BE2C (cell line): Measurements from ENCODE around the gene GOLGB1.
"Not testable (repeated sequence)": the region's sequence is repeated elsewhere in the genome, so short reads cannot be mapped to it uniquely, and the experiment has no call there.

ENCODE experiments used
- DNase-seq: peaks from one replicate; pipeline ENCODE4 v3.0.0-alpha.2; 2020
- H3K27me3 ChIP-seq: fragments of 250-450 bp; sonication (Bioruptor Pico); 2 replicates; pipeline ENCODE4 v1.5.1; 2020; ENCODE audit warnings: mild to moderate bottlenecking
- H3K36me3 ChIP-seq: fragments of 250-450 bp; sonication (Bioruptor Pico); 2 replicates; pipeline ENCODE4 v1.5.1; 2020; ENCODE audit warnings: mild to moderate bottlenecking
- H3K4me1 ChIP-seq: fragments of 250-450 bp; sonication (Bioruptor Pico); 2 replicates; pipeline ENCODE4 v1.5.1; 2020
- H3K4me3 ChIP-seq: 2 replicates; pipeline ENCODE4 v1.5.1; 2011; ENCODE audit warnings: low read depth, low read length
- H3K9me3 ChIP-seq: fragments of 250-450 bp; sonication (Bioruptor Pico); 2 replicates; pipeline ENCODE4 v1.5.1; 2020
- TF ChIP-seq, protein P1 (sequence below): IDR thresholded peaks from 2 replicates; pipeline ENCODE4 v1.5.1; 2012; ENCODE audit warnings: mild to moderate bottlenecking, low read depth, low read length

Gene GOLGB1

GRCh38 chr3:121703973-121704372 lies 45.6 kb downstream of the GOLGB1 start:
- no peaks in the 10 kb centered on the region for H3K9me3 ChIP-seq
- no peaks in the 10 kb centered on the region for H3K4me1 ChIP-seq
- no peak overlapping the region for H3K4me3 ChIP-seq
- H3K36me3 ChIP-seq: no peaks in the 10 kb centered on the region
- no peaks in the 10 kb centered on the region for H3K27me3 ChIP-seq
- DNase-seq: no peak
- TF ChIP-seq, protein P1, sequence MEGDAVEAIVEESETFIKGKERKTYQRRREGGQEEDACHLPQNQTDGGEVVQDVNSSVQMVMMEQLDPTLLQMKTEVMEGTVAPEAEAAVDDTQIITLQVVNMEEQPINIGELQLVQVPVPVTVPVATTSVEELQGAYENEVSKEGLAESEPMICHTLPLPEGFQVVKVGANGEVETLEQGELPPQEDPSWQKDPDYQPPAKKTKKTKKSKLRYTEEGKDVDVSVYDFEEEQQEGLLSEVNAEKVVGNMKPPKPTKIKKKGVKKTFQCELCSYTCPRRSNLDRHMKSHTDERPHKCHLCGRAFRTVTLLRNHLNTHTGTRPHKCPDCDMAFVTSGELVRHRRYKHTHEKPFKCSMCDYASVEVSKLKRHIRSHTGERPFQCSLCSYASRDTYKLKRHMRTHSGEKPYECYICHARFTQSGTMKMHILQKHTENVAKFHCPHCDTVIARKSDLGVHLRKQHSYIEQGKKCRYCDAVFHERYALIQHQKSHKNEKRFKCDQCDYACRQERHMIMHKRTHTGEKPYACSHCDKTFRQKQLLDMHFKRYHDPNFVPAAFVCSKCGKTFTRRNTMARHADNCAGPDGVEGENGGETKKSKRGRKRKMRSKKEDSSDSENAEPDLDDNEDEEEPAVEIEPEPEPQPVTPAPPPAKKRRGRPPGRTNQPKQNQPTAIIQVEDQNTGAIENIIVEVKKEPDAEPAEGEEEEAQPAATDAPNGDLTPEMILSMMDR: no peak

DNA sequence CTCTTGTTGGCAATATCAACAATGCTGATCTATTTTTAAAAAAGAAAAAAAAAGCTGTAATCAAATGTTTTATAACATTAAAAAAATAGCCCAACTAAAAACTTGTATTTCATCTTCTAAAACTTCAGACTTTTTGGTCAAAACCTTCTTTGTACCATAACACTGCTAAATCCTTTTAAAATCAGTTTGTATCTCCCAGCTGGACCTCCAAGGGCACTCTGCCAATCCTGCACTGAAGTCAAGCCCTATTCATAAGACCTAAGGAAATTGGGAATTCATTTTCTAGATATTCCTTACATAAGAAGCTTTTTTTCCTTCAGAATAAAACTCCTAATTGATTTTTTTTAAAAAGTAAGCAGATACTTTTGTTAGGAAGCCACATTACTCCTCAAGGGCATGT lies 50.6 kb downstream of the GOLGB1 start:
- H3K36me3 ChIP-seq: peaks cover 2% of the 10 kb centered on the region

GRCh38 chr3:121698476-121698875 lies 51.1 kb downstream of the GOLGB1 start:
- H3K27me3 ChIP-seq: no peaks in the 10 kb centered on the region
- H3K4me1 ChIP-seq: no peaks in the 10 kb centered on the region
- H3K9me3 ChIP-seq: no peaks in the 10 kb centered on the region
- H3K4me3 ChIP-seq: no peak overlapping the region
- H3K36me3 ChIP-seq: peaks cover 2% of the 10 kb centered on the region
- no peak for DNase-seq
- TF ChIP-seq, protein P1: no peak

More for the DNA sequence above, 50.6 kb downstream of the GOLGB1 start:
- no peaks in the 10 kb centered on the region for H3K4me1 ChIP-seq
- no peak overlapping the region for H3K4me3 ChIP-seq
- TF ChIP-seq, protein P1: no peak
- DNase-seq: no peak
- H3K9me3 ChIP-seq: no peaks in the 10 kb centered on the region
- no peaks in the 10 kb centered on the region for H3K27me3 ChIP-seq

DNA sequence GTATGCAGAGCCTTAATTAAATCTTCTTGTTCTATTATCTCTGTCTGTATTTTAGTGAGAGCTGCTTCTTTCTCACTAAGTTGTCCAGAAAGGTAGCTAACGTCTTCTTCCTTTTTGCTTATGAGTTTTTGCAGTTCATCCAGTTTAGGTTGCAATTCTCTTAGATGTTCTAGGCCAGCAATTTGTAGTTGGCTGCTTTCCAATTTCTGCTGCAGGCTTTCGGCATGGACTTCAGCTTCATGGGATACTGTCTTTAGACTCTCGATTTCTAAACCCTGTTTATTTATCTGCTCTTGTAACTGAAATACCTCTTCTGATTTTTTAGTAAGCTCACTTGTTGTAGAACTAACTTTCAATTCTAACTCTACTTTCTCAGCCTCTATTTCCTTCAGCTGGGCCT lies 53.4 kb downstream of the GOLGB1 start:
- Histone ChIP-seq H3K9me3 (no peaks in the 10 kb centered on the region), H3K27me3 (no peaks in the 10 kb centered on the region), H3K36me3 (peaks cover 2% of the 10 kb centered on the region), H3K4me1 (no peaks in the 10 kb centered on the region), H3K4me3 (no peak overlapping the region)
- DNase-seq: no peak
- TF ChIP-seq, protein P1: no peak

DNA sequence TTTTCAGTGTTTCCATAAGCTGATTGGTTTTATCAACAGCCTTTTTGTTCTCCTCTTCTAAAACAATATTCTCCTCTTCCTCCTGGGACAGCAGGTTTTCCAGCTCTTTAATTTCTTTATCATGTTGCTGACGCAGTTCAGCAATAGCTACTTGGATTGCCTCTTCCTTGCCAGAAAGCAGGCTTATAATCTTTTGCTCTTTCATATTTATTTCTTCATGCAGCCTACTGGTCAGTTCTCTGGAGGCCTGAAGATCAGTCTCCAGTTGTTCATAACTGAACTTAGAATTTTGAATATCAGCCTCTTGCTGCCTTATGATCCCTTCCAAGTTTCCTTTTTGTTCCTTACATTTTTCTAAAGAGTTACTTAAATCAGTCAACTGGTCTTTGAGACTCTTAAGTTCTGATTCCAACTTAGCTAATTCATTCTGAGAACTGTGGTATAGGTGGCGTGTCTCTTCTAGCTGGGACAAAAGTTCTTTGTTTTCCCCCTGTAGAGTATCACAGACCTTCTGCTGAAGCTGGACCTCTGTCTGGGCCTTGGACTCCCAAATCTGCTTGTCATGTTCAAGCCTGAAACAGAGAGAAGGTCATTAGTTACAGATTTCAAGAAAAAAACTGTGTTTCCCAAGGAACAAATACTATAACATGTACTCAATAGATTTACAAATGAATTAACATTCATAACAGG lies 57.4 kb downstream of the GOLGB1 start:
- no peaks in the 10 kb centered on the region for H3K4me1 ChIP-seq
- no peaks in the 10 kb centered on the region for H3K27me3 ChIP-seq
- DNase-seq: no peak
- H3K36me3 ChIP-seq: 0 out of 2 replicates have a peak, but pooled peaks cover 2% of the 10 kb centered on the region
- H3K9me3 ChIP-seq: no peaks in the 10 kb centered on the region
- no peak overlapping the region for H3K4me3 ChIP-seq
- TF ChIP-seq, protein P1: no peak

DNA sequence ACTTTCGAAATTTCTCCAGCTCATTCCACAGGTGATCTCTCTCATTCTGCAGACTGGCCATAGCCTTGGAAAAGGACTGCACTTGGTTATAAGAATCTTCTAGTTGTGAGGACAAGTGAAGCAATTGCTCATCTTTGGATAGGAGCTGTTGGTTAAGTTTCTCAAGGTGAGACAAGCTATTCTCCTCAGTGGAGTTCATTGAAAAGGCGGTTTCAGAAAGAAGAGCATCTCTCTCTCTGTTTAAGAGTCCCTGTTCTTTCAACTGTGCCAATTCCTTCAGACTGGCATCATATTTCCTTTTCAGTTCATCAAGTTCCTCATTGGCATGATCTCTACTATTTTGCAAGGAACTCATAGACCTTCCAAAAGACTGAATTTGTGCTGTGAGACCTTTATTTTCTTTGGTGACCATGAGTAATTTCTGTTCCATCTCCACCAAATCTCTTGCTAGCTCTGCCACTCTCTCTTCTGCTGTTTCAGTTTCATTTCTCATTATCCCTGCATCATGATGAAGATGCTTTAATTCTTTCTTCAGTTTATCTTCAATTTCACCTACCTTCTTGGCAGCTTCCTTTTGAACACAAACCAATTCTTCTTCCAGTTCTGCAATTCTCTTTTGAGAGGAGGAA lies 58.6 kb downstream of the GOLGB1 start:
- no peak overlapping the region for H3K4me3 ChIP-seq
- H3K4me1 ChIP-seq: no peaks in the 10 kb centered on the region
- TF ChIP-seq, protein P1: no peak
- no peaks in the 10 kb centered on the region for H3K27me3 ChIP-seq
- H3K36me3 ChIP-seq: 0 out of 2 replicates have a peak, but pooled peaks cover 2% of the 10 kb centered on the region
- H3K9me3 ChIP-seq: no peaks in the 10 kb centered on the region
- DNase-seq: no peak

DNA sequence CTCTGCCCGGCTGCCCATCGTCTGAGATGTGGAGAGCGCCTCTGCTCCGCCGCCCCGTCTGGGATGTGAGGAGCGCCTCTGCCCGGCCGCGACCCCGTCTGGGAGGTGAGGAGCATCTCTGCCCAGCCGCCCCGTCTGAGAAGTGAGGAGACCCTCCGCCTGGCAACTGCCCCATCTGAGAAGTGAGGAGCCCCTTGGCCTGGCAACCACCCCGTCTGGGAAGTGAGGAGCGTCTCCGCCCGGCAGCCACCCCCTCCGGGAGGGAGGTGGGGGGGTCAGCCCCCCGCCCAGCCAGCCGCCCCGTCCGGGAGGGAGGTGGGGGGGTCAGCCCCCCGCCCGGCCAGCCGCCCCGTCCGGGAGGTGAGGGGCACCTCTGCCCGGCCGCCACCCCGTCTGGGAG lies 60.8 kb downstream of the GOLGB1 start:
- not testable (repeated sequence) for H3K4me3 ChIP-seq, H3K4me1 ChIP-seq, H3K36me3 ChIP-seq, H3K27me3 ChIP-seq, DNase-seq, H3K9me3 ChIP-seq
